ENCODE data around the gene UBASH3B.

- no peak for TF ChIP-seq ZNF160 (CRISPR knock-in tag; IDR thresholded peaks at IDR 0.05)
- TF ChIP-seq KDM1A (CRISPR knock-in tag; IDR thresholded peaks at IDR 0.05), result no peak
- no peak for TF ChIP-seq ZNF335 (CRISPR knock-in tag; IDR thresholded peaks at IDR 0.05)
- TF ChIP-seq POLR2A (IDR thresholded peaks at IDR 0.05; ENCODE audit: insufficient read depth in 1 of 2, low read depth in 2 of 2, low read length in 2 of 2), result no peak
- TF ChIP-seq CTCF (CRISPR knock-in tag; IDR thresholded peaks at IDR 0.05), result no peak
Observed at GRCh38 chr11:122852074-122852795, 196.7 kb downstream of the UBASH3B start.

Data from HepG2 (cell line).